ENCODE data around the gene PCDHA7. TPM values are rescaled to one million over a fixed set of nuclear protein-coding genes. Genes with fewer than 3 reads are reported as not detected.
A peak's percentile ranks its signal among the peaks of the same experiment; 100 is the strongest.
"Not testable (repeated sequence)": the region's sequence is repeated elsewhere in the genome, so short reads cannot be mapped to it uniquely, and the experiment has no call there.

Gene PCDHA7
- total RNA-seq, 2 experiments from 2014 or later, result not detected

DNA sequence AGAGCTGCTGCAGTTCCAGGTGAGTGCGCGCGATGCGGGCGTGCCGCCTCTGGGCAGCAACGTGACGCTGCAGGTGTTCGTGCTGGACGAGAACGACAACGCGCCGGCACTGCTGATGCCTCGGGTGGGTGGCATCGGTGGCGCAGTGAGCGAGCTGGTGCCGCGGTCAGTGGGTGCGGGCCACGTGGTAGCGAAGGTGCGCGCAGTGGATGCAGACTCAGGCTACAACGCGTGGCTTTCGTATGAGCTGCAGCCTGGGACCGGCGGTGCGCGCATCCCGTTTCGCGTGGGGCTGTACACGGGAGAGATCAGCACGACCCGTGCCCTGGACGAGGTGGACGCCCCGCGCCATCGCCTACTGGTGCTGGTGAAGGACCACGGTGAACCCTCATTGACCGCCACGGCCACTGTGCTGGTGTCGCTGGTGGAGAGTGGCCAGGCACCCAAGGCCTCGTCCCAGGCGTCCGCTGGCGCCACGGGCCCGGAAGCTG lies 31.2 kb upstream of the PCDHA7 start:
- Mint-ChIP-seq H3K4me3 (no peak overlapping the region), H3K36me3 (no peaks in the 10 kb centered on the region), H3K9me3 (peaks cover 16% of the 10 kb centered on the region), H3K4me1 (no peaks in the 10 kb centered on the region), H3K27me3 (no peaks in the 10 kb centered on the region), H3K27ac (no peak overlapping the region)
- DNase-seq (no peak), ATAC-seq (ENCODE audit: low read depth) (no peak)
- POLR2A ChIA-PET, result no interaction called here

- Mint-ChIP-seq H3K36me3 (no peaks in the 10 kb centered on the region), H3K27ac (no peak within 1 kb of the TSS), H3K9me3 (peaks cover 13% of the 10 kb centered on the region), H3K27me3 (no peaks in the 10 kb centered on the region), H3K4me3 (no peak within 1 kb of the TSS), H3K4me1 (no peaks in the 10 kb centered on the region)
- ATAC-seq (ENCODE audit: low read depth), result no peak
- POLR2A ChIA-PET, result no interaction called here
- peak; percentile 28 for DNase-seq
Measured at GRCh38 chr5:140806834-140807775, 27.0 kb upstream of the PCDHA7 start, which contains the start of gene PCDHA4. Gene PCDHA4, plus strand, starts transcription at chr5:140807068.

DNA sequence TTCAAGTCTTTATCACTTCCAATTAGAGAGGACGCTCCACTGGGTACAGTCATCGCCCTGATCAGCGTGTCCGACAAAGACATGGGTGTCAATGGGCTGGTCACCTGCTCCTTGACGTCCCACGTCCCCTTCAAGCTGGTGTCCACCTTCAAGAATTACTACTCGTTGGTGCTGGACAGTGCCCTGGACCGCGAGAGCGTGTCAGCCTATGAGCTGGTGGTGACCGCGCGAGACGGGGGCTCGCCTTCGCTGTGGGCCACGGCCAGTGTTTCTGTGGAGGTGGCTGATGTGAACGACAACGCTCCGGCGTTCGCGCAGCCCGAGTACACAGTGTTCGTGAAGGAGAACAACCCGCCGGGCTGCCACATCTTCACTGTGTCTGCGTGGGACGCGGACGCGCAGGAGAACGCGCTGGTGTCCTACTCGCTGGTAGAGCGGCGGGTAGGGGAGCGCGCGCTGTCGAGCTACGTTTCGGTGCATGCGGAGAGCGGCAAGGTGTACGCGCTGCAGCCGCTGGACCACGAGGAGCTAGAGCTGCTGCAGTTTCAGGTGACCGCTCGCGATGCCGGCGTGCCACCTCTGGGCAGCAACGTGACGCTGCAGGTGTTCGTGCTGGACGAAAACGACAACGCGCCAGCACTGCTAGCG lies 25.7 kb upstream of the PCDHA7 start:
- H3K36me3 Mint-ChIP-seq; H3K4me3 Mint-ChIP-seq; POLR2A ChIA-PET; DNase-seq; H3K27me3 Mint-ChIP-seq; H3K27ac Mint-ChIP-seq; H3K4me1 Mint-ChIP-seq; ATAC-seq (ENCODE audit: low read depth): not testable (repeated sequence)
- H3K9me3 Mint-ChIP-seq, result peaks cover 15% of the 10 kb centered on the region

GRCh38 chr5:140808889-140809291 lies 25.2 kb upstream of the PCDHA7 start:
- ATAC-seq (ENCODE audit: low read depth) (no peak), DNase-seq (no peak)
- POLR2A ChIA-PET, result no interaction called here
- Mint-ChIP-seq H3K36me3 (no peaks in the 10 kb centered on the region), H3K4me1 (no peaks in the 10 kb centered on the region), H3K9me3 (peaks cover 13% of the 10 kb centered on the region), H3K27me3 (no peaks in the 10 kb centered on the region), H3K27ac (no peak overlapping the region), H3K4me3 (no peak overlapping the region)

DNA sequence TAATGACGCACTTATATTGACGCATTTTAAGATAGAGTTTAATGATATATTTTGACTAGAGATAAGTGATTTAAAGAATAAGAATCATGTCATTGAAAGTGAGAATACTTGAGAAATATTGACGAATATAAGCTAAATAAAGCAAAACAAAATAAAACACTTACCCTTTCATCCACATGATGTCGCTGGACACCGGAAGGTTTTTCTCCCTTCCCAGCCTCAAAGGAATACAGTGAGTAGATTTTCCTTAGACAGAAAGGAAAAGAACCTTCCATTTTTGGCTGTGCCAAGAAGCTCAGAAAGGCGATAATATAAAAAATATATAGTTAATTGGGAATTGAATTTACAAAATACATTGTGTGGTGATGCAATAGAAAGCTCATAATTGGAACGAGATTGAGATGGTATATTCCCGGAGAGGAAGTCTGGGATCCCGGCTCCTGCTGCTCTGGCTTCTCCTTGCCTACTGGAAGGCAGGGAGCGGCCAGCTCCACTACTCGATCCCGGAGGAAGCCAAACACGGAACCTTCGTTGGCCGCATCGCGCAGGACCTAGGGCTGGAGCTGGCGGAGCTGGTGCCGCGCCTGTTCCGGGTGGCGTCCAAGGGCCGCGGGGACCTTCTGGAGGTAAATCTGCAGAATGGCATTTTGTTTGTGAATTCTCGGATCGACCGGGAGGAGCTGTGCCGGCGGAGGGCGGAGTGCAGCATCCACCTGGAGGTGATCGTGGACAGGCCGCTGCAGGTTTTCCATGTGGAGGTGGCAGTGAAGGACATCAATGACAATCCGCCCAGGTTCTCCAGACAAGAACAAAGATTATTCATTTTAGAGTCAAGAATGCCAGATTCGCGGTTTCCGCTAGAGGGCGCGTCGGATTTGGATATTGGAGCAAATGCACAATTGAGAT lies 12.4 kb upstream of the PCDHA7 start, which contains the start of gene PCDHA5:
Gene PCDHA5 (plus strand): TSS at position 239 of the 906 bp plus-strand sequence.
- no peaks in the 10 kb centered on the region for H3K27me3 Mint-ChIP-seq
- no peak for ATAC-seq (ENCODE audit: low read depth)
- no peaks in the 10 kb centered on the region for H3K36me3 Mint-ChIP-seq
- DNase-seq, result peak; percentile 28
- H3K9me3 Mint-ChIP-seq, result peaks cover 6% of the 10 kb centered on the region
- H3K27ac Mint-ChIP-seq, result no peak within 1 kb of the TSS
- POLR2A ChIA-PET, result no interaction called here
- no peaks in the 10 kb centered on the region for H3K4me1 Mint-ChIP-seq
- no peak within 1 kb of the TSS for H3K4me3 Mint-ChIP-seq

DNA sequence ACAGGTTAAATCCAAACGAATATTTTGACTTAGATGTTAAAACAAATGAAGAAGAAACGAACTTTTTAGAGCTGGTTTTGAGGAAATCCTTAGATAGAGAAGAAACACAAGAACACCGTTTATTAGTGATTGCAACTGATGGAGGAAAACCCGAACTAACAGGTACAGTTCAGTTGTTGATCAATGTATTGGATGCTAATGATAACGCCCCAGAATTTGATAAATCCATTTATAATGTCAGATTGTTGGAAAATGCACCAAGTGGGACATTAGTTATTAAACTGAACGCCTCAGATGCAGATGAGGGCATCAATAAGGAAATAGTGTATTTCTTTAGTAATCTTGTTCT lies 11.8 kb upstream of the PCDHA7 start:
- Mint-ChIP-seq H3K27me3 (peaks cover 3% of the 10 kb centered on the region), H3K9me3 (peaks cover 8% of the 10 kb centered on the region), H3K4me1 (no peaks in the 10 kb centered on the region), H3K27ac (no peak overlapping the region), H3K4me3 (no peak overlapping the region), H3K36me3 (no peaks in the 10 kb centered on the region)
- DNase-seq (no peak), ATAC-seq (ENCODE audit: low read depth) (no peak)
- POLR2A ChIA-PET, result no interaction called here

- H3K27me3 Mint-ChIP-seq; H3K4me1 Mint-ChIP-seq; POLR2A ChIA-PET; DNase-seq; H3K9me3 Mint-ChIP-seq; ATAC-seq (ENCODE audit: low read depth); H3K36me3 Mint-ChIP-seq; H3K4me3 Mint-ChIP-seq; H3K27ac Mint-ChIP-seq: not testable (repeated sequence)
Measured at GRCh38 chr5:140822969-140823368, 11.1 kb upstream of the PCDHA7 start.

DNA sequence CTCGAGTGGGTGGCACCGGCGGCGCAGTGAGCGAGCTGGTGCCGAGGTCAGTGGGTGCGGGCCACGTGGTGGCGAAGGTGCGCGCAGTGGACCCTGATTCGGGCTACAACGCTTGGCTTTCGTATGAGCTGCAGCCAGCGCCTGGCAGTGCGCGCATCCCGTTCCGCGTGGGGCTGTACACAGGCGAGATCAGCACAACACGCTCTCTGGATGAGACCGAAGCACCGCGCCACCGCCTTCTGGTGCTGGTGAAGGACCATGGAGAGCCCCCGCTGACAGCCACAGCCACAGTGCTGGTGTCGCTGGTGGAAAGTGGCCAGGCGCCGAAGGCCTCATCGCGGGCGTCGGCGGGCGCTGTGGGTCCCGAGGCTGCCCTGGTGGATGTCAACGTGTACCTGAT lies 10.6 kb upstream of the PCDHA7 start:
- Mint-ChIP-seq H3K4me1 (no peaks in the 10 kb centered on the region), H3K27me3 (peaks cover 3% of the 10 kb centered on the region), H3K4me3 (no peak overlapping the region), H3K9me3 (peaks cover 9% of the 10 kb centered on the region), H3K36me3 (no peaks in the 10 kb centered on the region), H3K27ac (no peak overlapping the region)
- DNase-seq (no peak), ATAC-seq (ENCODE audit: low read depth) (no peak)
- POLR2A ChIA-PET, result no interaction called here

GRCh38 chr5:140827704-140828361 lies 6.2 kb upstream of the PCDHA7 start, which contains the start of gene PCDHA6:
Gene PCDHA6, plus strand, starts transcription at chr5:140827960. Its CDS starts 132 bp downstream, at chr5:140828092.
- no peak within 1 kb of the TSS for H3K27ac Mint-ChIP-seq
- H3K9me3 Mint-ChIP-seq, result peaks cover 14% of the 10 kb centered on the region
- peaks cover 6% of the 10 kb centered on the region for H3K27me3 Mint-ChIP-seq
- POLR2A ChIA-PET, result no interaction called here
- DNase-seq (no peak), ATAC-seq (ENCODE audit: low read depth) (no peak)
- H3K36me3 Mint-ChIP-seq, result no peaks in the 10 kb centered on the region
- no peaks in the 10 kb centered on the region for H3K4me1 Mint-ChIP-seq
- H3K4me3 Mint-ChIP-seq, result no peak within 1 kb of the TSS

DNA sequence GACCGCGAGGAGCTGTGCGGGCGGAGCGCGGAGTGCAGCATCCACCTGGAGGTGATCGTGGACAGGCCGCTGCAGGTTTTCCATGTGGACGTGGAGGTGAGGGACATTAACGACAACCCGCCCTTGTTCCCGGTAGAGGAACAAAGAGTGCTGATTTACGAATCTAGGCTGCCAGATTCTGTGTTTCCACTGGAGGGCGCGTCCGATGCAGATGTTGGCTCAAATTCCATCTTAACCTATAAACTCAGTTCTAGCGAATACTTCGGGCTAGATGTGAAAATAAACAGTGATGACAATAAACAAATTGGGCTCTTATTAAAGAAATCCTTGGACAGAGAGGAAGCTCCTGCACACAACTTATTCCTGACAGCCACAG lies 5.7 kb upstream of the PCDHA7 start:
- POLR2A ChIA-PET, result no interaction called here
- peaks cover 18% of the 10 kb centered on the region for H3K9me3 Mint-ChIP-seq
- no peak overlapping the region for H3K27ac Mint-ChIP-seq
- ATAC-seq (ENCODE audit: low read depth) (no peak), DNase-seq (no peak)
- H3K36me3 Mint-ChIP-seq, result no peaks in the 10 kb centered on the region
- no peak overlapping the region for H3K4me3 Mint-ChIP-seq
- no peaks in the 10 kb centered on the region for H3K4me1 Mint-ChIP-seq
- peaks cover 8% of the 10 kb centered on the region for H3K27me3 Mint-ChIP-seq

DNA sequence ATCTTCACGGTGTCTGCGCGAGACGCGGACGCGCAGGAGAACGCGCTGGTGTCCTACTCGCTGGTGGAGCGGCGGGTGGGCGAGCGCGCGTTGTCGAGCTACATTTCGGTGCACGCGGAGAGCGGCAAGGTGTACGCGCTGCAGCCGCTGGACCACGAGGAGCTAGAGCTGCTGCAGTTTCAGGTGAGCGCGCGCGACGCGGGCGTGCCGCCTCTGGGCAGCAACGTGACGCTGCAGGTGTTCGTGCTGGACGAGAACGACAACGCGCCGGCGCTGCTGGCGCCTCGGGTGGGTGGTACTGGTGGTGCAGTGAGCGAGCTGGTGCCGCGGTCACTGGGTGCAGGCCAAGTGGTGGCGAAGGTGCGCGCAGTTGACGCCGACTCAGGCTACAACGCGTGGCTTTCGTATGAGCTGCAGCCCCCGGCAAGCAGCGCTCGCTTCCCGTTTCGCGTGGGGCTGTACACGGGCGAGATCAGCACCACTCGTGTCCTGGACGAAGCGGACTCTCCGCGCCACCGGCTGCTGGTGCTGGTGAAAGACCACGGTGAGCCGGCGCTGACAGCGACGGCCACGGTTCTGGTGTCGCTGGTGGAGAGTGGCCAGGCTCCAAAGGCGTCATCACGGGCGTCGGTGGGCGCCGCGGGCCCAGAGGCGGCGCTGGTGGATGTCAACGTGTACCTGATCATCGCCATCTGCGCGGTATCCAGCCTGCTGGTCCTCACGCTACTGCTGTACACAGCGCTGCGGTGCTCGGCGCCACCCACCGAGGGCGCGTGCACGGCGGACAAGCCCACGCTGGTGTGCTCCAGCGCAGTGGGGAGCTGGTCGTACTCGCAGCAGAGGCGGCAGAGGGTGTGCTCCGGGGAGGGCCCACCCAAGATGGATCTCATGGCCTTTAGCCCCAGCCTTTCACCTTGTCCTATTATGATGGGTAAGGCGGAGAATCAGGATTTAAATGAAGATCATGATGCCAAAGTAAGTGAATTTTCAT lies 4.3 kb upstream of the PCDHA7 start:
- DNase-seq, result peak; percentile 26
- H3K27ac Mint-ChIP-seq; H3K36me3 Mint-ChIP-seq; H3K4me1 Mint-ChIP-seq; ATAC-seq (ENCODE audit: low read depth); POLR2A ChIA-PET; H3K4me3 Mint-ChIP-seq: not testable (repeated sequence)
- Mint-ChIP-seq H3K27me3 (peaks cover 10% of the 10 kb centered on the region), H3K9me3 (peaks cover 20% of the 10 kb centered on the region)

- H3K27me3 Mint-ChIP-seq; POLR2A ChIA-PET; ATAC-seq (ENCODE audit: low read depth); DNase-seq; H3K36me3 Mint-ChIP-seq; H3K4me1 Mint-ChIP-seq; H3K4me3 Mint-ChIP-seq; H3K27ac Mint-ChIP-seq: not testable (repeated sequence)
- peaks cover 12% of the 10 kb centered on the region for H3K9me3 Mint-ChIP-seq
Measured at GRCh38 chr5:140834439-140835008, 455 bp downstream of the PCDHA7 start.

All from activated naive CD8-positive, alpha-beta T cell treated with anti-CD3 and anti-CD28 coated beads, Interleukin-2, amount 10 ng/mL, durations not matched to agents 7 days and 5 days (primary cell).